Suprapubic skin (tissue), 4 donors: ENCODE data around the gene PAQR7. TPM values are rescaled to one million over a fixed set of nuclear protein-coding genes. Genes with fewer than 3 reads are reported as not detected.

Source experiments
- DNase-seq, 2 donors: peaks; one replicate each; pipeline ENCODE4 v3.0.0-alpha.2; 2019; ENCODE audit warnings: low spot score in 2 of 2
- H3K27ac ChIP-seq: fragments of 200-600 bp; sonication (generic); one replicate; pipeline ENCODE4 v1.5.1; 2019
- H3K27me3 ChIP-seq: fragments of 200-600 bp; sonication (generic); one replicate; pipeline ENCODE4 v1.5.1; 2019
- H3K36me3 ChIP-seq: fragments of 200-600 bp; sonication (generic); one replicate; pipeline ENCODE4 v1.5.1; 2019
- H3K4me1 ChIP-seq: fragments of 200-600 bp; sonication (generic); one replicate; pipeline ENCODE4 v1.5.1; 2019
- H3K4me3 ChIP-seq: fragments of 200-600 bp; sonication (generic); one replicate; pipeline ENCODE4 v1.5.1; 2019; ENCODE audit warnings: mild to moderate bottlenecking
- H3K9me3 ChIP-seq: fragments of 200-600 bp; sonication (generic); one replicate; pipeline ENCODE4 v1.5.1; 2019
- EP300 ChIP-seq: sonication (generic); formaldehyde crosslinking; IDR thresholded peaks from one replicate; pipeline ENCODE4 v1.6.1; 2017; ENCODE audit warnings: antibody characterized with exemption
- POLR2A ChIP-seq, 2 donors: fragments of 450-650 bp; IDR thresholded peaks; one replicate each; pipeline ENCODE4 v1.6.1; 2017; ENCODE audit warnings: antibody characterized with exemption in 2 of 2, mild to moderate bottlenecking in 2 of 2, moderate library complexity in 2 of 2
- POLR2AphosphoS5 ChIP-seq, 3 donors: sonication (generic); formaldehyde crosslinking; IDR thresholded peaks; one replicate each; pipeline ENCODE4 v1.6.1; 2017; ENCODE audit warnings: antibody characterized with exemption in 3 of 3
- WGBS: methylation state at CpG from one replicate; pipeline ENCODE4 v1.1.5; 2018; 5-methylcytosine and 5-hydroxymethylcytosine counted together
- total RNA-seq, 4 donors: library from RNA; depleted of rRNA; stranded (reverse); fragments of >200 nt; gene quantifications; one replicate each; pipeline ENCODE4 v1.1.0, GENCODE V29; 2016
- TF ChIP-seq, protein P1 (sequence below), 2 donors: fragments of 200-600 bp in 1 of 2; fragments of 450-650 bp in 1 of 2; sonication (generic) in 1 of 2; IDR thresholded peaks; one replicate each; pipeline ENCODE4 v1.5.1; 2016 to 2019; ENCODE audit warnings: antibody characterized with exemption in 2 of 2, mild to moderate bottlenecking in 1 of 2, moderate library complexity in 1 of 2

The PAQR7 gene
- total RNA-seq, 4 donors from 2014 or later = 14.3 to 20.9 (median 16.6) TPM

DNA sequence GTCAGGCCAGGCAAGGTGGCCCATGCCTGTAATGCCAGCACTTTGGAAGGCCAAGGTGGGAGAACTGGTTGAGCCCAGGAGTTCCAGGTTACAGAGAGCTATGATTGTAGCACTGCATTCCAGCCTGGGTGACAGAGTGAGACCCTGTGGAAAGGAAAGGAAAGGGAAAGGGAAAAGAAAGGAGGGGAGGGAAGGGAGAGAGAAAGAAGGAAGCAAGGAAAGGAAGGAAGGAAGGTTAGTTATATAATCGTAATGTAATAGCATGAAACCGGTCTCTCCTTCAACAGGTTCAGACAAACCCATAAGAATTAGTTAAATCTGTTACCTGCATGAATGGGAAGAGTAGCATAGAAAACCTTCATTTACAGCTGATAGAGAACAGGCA is 1.2 kb upstream of the PAQR7 start:
- DNase-seq = no peak
- H3K27me3 ChIP-seq = no peaks in the 10 kb centered on the region
- H3K36me3 ChIP-seq = no peaks in the 10 kb centered on the region
- peak overlapping the region; percentile 92 for H3K27ac ChIP-seq
- TF ChIP-seq EP300 (no peak), POLR2AphosphoS5 (IDR thresholded peaks at IDR 0.05) (no peak)
- TF ChIP-seq, protein P1, sequence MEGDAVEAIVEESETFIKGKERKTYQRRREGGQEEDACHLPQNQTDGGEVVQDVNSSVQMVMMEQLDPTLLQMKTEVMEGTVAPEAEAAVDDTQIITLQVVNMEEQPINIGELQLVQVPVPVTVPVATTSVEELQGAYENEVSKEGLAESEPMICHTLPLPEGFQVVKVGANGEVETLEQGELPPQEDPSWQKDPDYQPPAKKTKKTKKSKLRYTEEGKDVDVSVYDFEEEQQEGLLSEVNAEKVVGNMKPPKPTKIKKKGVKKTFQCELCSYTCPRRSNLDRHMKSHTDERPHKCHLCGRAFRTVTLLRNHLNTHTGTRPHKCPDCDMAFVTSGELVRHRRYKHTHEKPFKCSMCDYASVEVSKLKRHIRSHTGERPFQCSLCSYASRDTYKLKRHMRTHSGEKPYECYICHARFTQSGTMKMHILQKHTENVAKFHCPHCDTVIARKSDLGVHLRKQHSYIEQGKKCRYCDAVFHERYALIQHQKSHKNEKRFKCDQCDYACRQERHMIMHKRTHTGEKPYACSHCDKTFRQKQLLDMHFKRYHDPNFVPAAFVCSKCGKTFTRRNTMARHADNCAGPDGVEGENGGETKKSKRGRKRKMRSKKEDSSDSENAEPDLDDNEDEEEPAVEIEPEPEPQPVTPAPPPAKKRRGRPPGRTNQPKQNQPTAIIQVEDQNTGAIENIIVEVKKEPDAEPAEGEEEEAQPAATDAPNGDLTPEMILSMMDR (IDR thresholded peaks at IDR 0.05) = no peak
- no peaks in the 10 kb centered on the region for H3K9me3 ChIP-seq
- H3K4me3 ChIP-seq = no peak overlapping the region
- WGBS = 39% methylated on average over 2 of the region's 2 CpGs
- H3K4me1 ChIP-seq = peaks cover 66% of the 10 kb centered on the region

DNA sequence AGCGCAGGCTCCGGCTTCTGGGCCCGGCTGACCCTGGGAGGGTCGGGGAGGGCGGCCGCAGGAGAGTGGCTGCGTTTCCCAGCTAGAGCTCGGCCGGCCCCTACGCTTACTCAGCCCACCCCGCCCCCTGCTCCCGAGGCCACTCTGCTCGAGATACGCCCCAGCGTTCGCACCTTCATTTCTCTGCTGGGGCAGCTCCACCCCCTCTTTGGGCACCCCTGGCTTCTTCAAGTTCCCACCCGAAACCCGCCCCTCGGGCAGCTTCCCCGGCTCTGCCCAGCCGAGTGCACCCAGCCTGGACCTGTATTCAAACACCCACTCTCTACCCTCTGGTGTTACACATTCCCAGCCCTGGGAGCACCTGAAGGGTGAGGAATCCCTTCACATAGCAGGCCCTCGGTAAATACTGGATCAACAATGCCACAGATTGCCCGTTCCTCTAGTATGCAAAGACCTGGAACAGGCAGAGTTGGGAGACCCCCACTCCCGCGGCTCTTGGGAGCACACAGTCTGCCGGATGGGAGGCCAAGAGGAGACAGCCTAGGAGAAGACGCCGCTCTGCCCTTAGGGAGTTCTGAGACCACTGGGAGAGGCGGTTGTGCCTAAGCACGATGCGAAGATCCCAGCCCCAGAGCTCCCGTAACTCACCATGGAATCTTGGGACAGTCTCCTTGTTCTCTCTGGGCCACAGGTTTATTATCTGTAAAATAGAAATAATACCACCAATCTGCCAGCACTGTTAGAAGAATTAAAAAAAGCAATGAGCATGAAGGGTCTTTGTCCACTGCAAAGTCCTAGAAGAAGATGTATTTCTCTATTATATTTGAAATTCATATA is 566 bp upstream of the PAQR7 start:
- Histone ChIP-seq H3K36me3 (no peaks in the 10 kb centered on the region), H3K4me3 (peak overlapping the region; percentile 82), H3K27ac (peak overlapping the region; percentile 92), H3K27me3 (no peaks in the 10 kb centered on the region), H3K9me3 (no peaks in the 10 kb centered on the region), H3K4me1 (peaks cover 72% of the 10 kb centered on the region)
- peak in 1 of 2 donors; percentile 79 for DNase-seq
- 30% methylated on average over 14 of the region's 32 CpGs for WGBS
- TF ChIP-seq POLR2AphosphoS5 (IDR thresholded peaks at IDR 0.05) = no peak

DNA sequence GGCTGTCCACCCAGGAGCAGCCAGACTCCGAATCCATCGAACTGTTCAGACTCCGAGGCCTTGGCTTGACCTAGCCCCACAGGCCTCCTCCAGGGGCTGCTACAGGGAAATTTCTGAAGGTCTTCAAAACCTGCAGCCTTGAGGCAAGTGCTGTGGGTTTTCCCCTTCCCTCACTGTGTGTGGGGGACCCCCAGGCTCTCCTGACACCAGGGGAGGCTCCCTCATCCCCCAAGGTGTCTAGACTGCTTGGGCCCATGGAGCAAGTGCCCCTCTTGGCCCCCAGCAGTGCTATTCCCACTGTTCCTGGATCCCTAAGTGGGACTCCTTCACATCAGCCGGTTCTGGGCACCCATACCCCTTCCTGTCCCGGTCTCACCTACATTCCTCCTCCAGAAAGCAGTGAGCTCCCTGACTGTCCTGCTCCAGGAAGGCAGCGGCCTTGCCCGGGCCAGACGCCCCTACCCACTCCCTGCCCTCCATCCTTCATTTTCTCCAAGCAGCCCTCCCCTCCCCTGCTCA is 814 bp downstream of the PAQR7 start:
- no peak for TF ChIP-seq POLR2A (IDR thresholded peaks at IDR 0.05)
- TF ChIP-seq, protein P1 (IDR thresholded peaks at IDR 0.05) = no peak
- TF ChIP-seq EP300 = no peak
- TF ChIP-seq POLR2AphosphoS5 (IDR thresholded peaks at IDR 0.05) = no peak
- peaks cover 79% of the 10 kb centered on the region for H3K4me1 ChIP-seq

DNA sequence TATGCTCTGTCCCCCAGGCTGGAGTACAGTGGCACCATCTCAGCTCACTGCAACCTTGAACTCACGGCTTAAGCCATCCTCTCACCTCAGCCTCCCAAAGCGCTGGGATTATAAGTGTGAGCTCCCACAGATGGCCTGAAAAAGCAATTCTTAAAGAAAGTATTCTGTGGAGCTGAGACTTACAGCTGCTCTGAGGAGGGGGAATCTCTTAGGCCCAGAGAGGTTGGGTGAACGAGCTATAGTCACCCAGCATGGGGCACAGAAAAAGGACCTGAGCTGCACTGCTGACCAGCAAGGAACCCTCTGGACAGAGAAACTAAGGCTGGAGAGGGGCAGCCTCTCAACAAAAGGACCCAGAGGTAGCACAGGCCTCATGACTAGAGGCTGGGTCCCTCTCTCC is 1.3 kb downstream of the PAQR7 start:
- whole genome bisulfite sequencing = 96% methylated on average over 3 of the region's 3 CpGs
- Histone ChIP-seq H3K27ac (peak overlapping the region; percentile 92), H3K27me3 (no peaks in the 10 kb centered on the region), H3K36me3 (peaks cover under 1% of the 10 kb centered on the region), H3K4me1 (peaks cover 75% of the 10 kb centered on the region), H3K9me3 (no peaks in the 10 kb centered on the region), H3K4me3 (peak overlapping the region; percentile 82)
- no peak for DNase-seq
- TF ChIP-seq EP300 (no peak), POLR2AphosphoS5 (IDR thresholded peaks at IDR 0.05) (no peak), POLR2A (IDR thresholded peaks at IDR 0.05) (no peak)
- TF ChIP-seq, protein P1 (IDR thresholded peaks at IDR 0.05) = no peak

More for the DNA sequence above, 814 bp downstream of the PAQR7 start:
- no peaks in the 10 kb centered on the region for H3K36me3 ChIP-seq
- H3K9me3 ChIP-seq = no peaks in the 10 kb centered on the region
- no peaks in the 10 kb centered on the region for H3K27me3 ChIP-seq
- peak overlapping the region; percentile 92 for H3K27ac ChIP-seq
- 4% methylated on average over 5 of the region's 8 CpGs for WGBS
- peak overlapping the region; percentile 82 for H3K4me3 ChIP-seq
- DNase-seq = no peak

DNA sequence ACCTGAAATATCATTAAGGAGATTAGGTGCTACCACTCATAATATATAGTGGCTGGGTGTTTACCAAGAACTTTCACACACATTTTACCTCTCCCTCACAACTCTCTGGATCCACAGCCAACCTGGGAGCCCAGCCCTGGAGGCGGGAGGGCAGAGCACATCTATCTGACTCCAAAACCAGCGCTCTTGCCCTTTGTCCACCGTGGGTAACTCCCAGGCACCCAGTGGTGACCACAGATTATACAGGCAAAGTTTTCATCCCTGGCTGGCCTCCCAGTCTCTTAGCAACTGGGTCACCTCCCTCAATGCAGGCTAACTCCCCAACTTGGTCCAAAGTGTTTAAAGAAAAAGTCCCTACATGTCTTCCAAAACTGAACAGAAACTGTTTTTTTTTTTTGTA is 2.4 kb downstream of the PAQR7 start:
- H3K27me3 ChIP-seq = no peaks in the 10 kb centered on the region
- H3K9me3 ChIP-seq = no peaks in the 10 kb centered on the region
- peaks cover 70% of the 10 kb centered on the region for H3K4me1 ChIP-seq
- DNase-seq = no peak
- no peak for TF ChIP-seq POLR2A (IDR thresholded peaks at IDR 0.05)
- TF ChIP-seq EP300 = no peak
- TF ChIP-seq, protein P1 (IDR thresholded peaks at IDR 0.05) = no peak
- no peak for TF ChIP-seq POLR2AphosphoS5 (IDR thresholded peaks at IDR 0.05)
- H3K4me3 ChIP-seq = no peak overlapping the region
- WGBS = 36% methylated on average over 3 of the region's 3 CpGs
- peak overlapping the region; percentile 30 for H3K27ac ChIP-seq
- peaks cover 3% of the 10 kb centered on the region for H3K36me3 ChIP-seq
